Activated CD4-positive, alpha-beta T cell treated with anti-CD3 and anti-CD28 coated beads, Interleukin-2, Interleukin-6, amounts not matched to agents 100 ng/mL and 50 ng/mL, durations not matched to agents 16 hours and 8 hours (primary cell): Measurements from ENCODE around the gene C3orf20.

Source experiments
- DNase-seq: peaks from one replicate; pipeline ENCODE4 v3.0.0-alpha.2; 2020

C3orf20 gene

DNA sequence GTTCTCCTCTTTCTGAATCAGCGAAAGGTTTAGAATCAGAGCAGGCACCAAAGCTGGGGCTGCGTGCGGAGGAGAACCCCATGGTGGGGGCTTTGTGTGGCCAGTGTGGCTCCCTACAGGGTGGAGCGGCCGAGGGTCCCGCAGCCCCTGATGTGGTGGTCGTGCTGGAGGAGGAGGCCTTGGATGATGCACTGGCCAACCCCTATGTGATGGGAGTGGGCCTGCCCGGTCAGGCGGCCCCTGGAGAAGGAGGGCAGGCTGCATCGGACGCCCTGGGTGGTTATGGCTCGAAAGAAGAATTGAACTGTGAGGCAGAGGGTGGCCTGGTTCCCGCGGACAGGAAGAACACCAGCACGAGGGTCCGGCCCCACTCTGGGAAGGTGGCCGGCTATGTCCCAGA is 145.2 kb downstream of the C3orf20 start:
- DNase-seq, result no peak

DNA sequence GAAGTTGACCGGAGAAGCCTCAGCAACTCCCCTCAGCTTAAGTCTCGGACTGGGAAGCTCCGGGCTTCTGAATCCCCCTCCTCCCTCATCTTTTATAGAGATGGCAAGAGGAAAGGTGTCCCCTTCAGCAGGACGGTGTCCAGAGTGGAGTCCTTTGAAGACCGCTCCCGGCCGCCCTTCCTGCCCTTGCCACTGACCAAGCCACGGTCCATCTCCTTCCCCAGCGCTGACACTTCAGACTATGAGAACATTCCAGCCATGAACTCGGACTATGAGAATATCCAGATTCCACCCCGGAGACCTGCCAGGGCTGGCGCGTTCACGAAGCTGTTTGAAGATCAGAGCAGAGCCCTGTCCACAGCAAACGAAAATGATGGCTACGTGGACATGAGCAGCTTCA is 146.2 kb downstream of the C3orf20 start:
- DNase-seq, result no peak

DNA sequence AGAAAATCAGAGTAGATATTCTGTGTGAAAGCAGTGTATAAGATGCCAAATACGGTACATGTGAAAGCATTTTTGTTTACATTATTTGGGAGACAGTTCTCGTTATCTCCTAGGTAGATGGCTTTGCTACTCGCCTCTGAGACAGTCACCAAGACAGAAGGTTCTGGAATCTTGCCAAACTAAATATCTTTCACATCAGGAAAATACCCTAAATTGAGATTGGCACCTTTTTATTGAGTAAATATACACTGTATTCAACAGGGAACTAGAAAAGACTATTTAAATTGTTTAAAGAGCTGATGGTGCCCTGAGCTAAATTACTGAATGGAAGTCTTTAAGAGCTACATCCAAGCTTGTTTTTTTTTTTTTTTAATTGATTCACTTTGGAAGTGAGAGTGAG is 147.2 kb downstream of the C3orf20 start:
- no peak for DNase-seq
